IgD-negative memory B cell (primary cell): ENCODE results near the gene DUSP19. TPM values are rescaled to one million over a fixed set of nuclear protein-coding genes. Genes with fewer than 3 reads are reported as not detected.
"Not testable (repeated sequence)": the region's sequence is repeated elsewhere in the genome, so short reads cannot be mapped to it uniquely, and the experiment has no call there.

Source experiments
- H3K27ac Mint-ChIP-seq, 3 donors: one replicate each; pipeline ENCODE4 v1.8.0; 2020 to 2022; ENCODE audit warnings: mild to moderate bottlenecking in 3 of 3, mixed read lengths in 3 of 3, moderate library complexity in 1 of 3
- H3K27me3 Mint-ChIP-seq: one replicate; pipeline ENCODE4 v1.8.0; 2021; ENCODE audit warnings: mixed read lengths
- H3K36me3 Mint-ChIP-seq: one replicate; pipeline ENCODE4 v1.8.0; 2020; ENCODE audit warnings: mild to moderate bottlenecking, mixed read lengths
- H3K4me1 Mint-ChIP-seq, 3 donors: one replicate each; pipeline ENCODE4 v1.8.0; 2020 to 2022; ENCODE audit warnings: mixed read lengths in 3 of 3, mild to moderate bottlenecking in 1 of 3
- H3K4me3 Mint-ChIP-seq, 4 donors: one replicate each; pipeline ENCODE4 v1.8.0; 2020 to 2022; ENCODE audit warnings: mild to moderate bottlenecking in 4 of 4, mixed read lengths in 4 of 4, moderate library complexity in 3 of 4
- H3K9me3 Mint-ChIP-seq, 3 donors: one replicate each; pipeline ENCODE4 v1.8.0; 2020 to 2021; ENCODE audit warnings: mixed read lengths in 3 of 3, mild to moderate bottlenecking in 1 of 3
- polyA plus RNA-seq: library from polyadenylated mRNA; unstranded; fragments of 300-500 nt; fragmentation: Illumina TruSeq; gene quantifications from one replicate; pipeline ENCODE4 v1.2.3, GENCODE V29; 2021

DUSP19 gene
- polyA plus RNA-seq = 0.50 TPM

GRCh38 chr2:183078464-183079138 lies at the start of gene DUSP19:
Gene DUSP19 (plus strand): TSS chr2:183078747. CDS start chr2:183078934, 187 bp downstream.
- no peaks in the 10 kb centered on the region for H3K36me3 Mint-ChIP-seq
- no peaks in the 10 kb centered on the region for H3K9me3 Mint-ChIP-seq
- peak within 1 kb of the TSS; percentile 92 to 99 (median 98) for H3K4me3 Mint-ChIP-seq
- peaks cover 0 to 12% (median 7%) of the 10 kb centered on the region in 3 donors for H3K4me1 Mint-ChIP-seq
- H3K27me3 Mint-ChIP-seq = peaks cover 2% of the 10 kb centered on the region
- H3K27ac Mint-ChIP-seq = peak within 1 kb of the TSS; percentile 4 to 84 (median 75)

GRCh38 chr2:183029219-183029618 lies 49.3 kb upstream of the DUSP19 start:
- H3K4me1 Mint-ChIP-seq = no peaks in the 10 kb centered on the region
- peaks cover 46% of the 10 kb centered on the region for H3K27me3 Mint-ChIP-seq
- no peak overlapping the region for H3K27ac Mint-ChIP-seq
- no peak overlapping the region for H3K4me3 Mint-ChIP-seq
- H3K36me3 Mint-ChIP-seq = no peaks in the 10 kb centered on the region
- H3K9me3 Mint-ChIP-seq = no peaks in the 10 kb centered on the region

GRCh38 chr2:183031911-183032794 lies 46.4 kb upstream of the DUSP19 start:
- H3K4me1 Mint-ChIP-seq = peaks cover 7 to 16% (median 13%) of the 10 kb centered on the region in 3 donors
- H3K27ac Mint-ChIP-seq = no peak overlapping the region
- no peaks in the 10 kb centered on the region for H3K9me3 Mint-ChIP-seq
- peaks cover 46% of the 10 kb centered on the region for H3K27me3 Mint-ChIP-seq
- H3K4me3 Mint-ChIP-seq = no peak overlapping the region
- no peaks in the 10 kb centered on the region for H3K36me3 Mint-ChIP-seq

DNA sequence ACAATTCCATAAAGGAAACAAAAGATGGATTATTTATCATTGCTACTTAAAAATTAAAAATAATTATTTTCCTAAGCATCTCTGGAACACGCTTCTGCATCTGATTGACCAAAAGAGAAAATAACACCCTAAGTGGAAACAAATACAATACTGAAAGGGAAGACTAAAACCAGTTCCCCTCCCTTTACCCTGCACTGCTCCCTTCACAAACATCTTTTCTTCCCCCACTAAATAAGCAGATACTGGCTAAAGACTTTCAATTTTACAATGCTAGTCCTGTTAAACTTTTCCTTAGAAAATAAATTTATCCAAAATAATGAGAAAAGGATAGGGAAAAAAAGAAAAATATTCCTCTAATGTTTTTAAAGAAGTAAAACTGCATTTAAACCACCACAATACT lies 44.6 kb upstream of the DUSP19 start:
- Mint-ChIP-seq H3K9me3 (peaks cover 0 to 2% (median 0%) of the 10 kb centered on the region in 3 donors), H3K27me3 (peaks cover 45% of the 10 kb centered on the region), H3K4me1 (peaks cover 11 to 21% (median 17%) of the 10 kb centered on the region in 3 donors), H3K4me3 (no peak overlapping the region), H3K36me3 (no peaks in the 10 kb centered on the region), H3K27ac (no peak overlapping the region)

DNA sequence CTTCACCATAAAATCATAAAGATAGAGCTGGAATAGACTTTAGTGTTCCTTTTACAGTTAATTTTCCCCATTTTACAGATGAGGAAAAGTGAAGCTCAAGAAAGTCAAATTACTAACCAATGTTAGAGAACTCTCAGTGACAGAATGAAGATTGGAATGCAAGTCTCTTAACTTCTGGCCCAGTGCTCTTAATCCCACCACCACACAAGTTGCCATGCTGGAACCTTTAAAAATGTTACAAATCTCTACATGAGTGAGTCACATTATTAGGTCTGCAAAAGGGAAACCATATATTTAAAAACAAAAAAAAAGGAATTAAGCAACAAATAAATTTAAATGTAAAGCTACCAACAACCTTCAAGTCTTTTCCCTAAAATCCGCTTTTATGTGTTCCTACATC lies 43.7 kb upstream of the DUSP19 start:
- H3K4me1 Mint-ChIP-seq = peaks cover 12 to 30% (median 21%) of the 10 kb centered on the region in 3 donors
- H3K36me3 Mint-ChIP-seq = no peaks in the 10 kb centered on the region
- peaks cover 0 to 4% (median 0%) of the 10 kb centered on the region in 3 donors for H3K9me3 Mint-ChIP-seq
- no peak overlapping the region for H3K4me3 Mint-ChIP-seq
- H3K27ac Mint-ChIP-seq = no peak overlapping the region
- peaks cover 47% of the 10 kb centered on the region for H3K27me3 Mint-ChIP-seq

DNA sequence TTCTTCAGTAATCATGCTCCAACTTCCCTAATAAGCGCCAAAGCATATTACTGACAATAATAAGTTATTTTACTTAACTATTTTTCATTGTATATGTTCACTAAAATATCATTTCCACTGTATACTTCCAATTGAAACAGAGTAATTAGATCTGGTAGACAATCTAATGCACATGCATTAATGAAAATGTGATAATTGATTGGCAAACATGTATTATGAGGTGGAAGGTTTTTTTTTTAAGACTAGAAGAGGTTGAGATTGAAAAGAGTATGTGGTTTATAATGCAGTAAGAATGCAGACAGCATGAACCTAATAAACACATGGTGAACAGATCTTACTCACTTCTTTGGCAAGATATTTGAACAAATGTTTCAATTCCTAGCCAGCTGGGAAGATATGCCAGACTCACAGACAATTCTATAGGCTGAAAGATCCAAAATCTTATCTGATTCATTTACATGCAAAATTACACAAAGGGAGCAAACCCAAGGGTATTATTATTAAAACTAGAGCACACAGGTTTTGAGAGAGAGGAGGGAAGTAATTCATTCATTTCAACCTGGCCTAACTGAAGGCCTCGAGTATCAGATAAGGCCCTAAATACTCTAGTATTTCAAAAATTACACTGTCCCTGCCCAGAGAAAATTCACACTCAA lies 43.1 kb upstream of the DUSP19 start:
- Mint-ChIP-seq H3K36me3 (no peaks in the 10 kb centered on the region), H3K9me3 (peaks cover 0 to 4% (median 0%) of the 10 kb centered on the region in 3 donors), H3K4me3 (peak overlapping the region in 1 of 4 donors; percentile 42), H3K27me3 (peaks cover 50% of the 10 kb centered on the region), H3K27ac (no peak overlapping the region), H3K4me1 (peaks cover 12 to 33% (median 21%) of the 10 kb centered on the region in 3 donors)

- Mint-ChIP-seq H3K4me1 (peaks cover 12 to 33% (median 21%) of the 10 kb centered on the region in 3 donors), H3K4me3 (peak overlapping the region in 2 of 4 donors; percentile 2 to 42), H3K27me3 (peaks cover 47% of the 10 kb centered on the region), H3K27ac (peak overlapping the region; percentile 15 to 92 (median 40)), H3K9me3 (peaks cover 0 to 4% (median 0%) of the 10 kb centered on the region in 3 donors), H3K36me3 (no peaks in the 10 kb centered on the region)
Measured at GRCh38 chr2:183035954-183036669, 42.4 kb upstream of the DUSP19 start.

DNA sequence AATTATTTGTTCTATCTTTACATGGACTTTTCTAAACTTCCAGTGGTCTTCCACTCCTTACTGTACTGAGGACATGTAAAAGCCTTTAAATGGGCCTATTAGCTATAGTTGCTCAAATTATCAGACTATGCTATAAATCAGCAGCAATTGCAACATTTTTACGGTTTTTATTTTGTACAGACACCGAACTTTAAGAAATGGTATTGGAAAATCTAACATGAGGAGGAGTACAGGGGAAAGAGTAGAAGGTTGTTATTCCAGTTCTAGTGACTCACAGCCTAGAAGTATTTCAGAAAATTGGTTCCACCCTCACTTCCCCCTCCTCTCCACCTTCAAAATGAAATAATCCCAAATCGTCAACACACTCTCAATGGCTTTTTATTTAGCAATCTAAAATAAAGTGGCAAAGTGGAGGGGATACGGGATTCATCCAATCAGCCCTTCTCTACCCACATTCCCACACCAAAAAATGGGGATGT lies 41.4 kb upstream of the DUSP19 start:
- peaks cover 0 to 4% (median 0%) of the 10 kb centered on the region in 3 donors for H3K9me3 Mint-ChIP-seq
- H3K27ac Mint-ChIP-seq = peak overlapping the region in 1 of 3 donors; percentile 40
- peaks cover 46% of the 10 kb centered on the region for H3K27me3 Mint-ChIP-seq
- H3K36me3 Mint-ChIP-seq = no peaks in the 10 kb centered on the region
- peaks cover 12 to 33% (median 21%) of the 10 kb centered on the region in 3 donors for H3K4me1 Mint-ChIP-seq
- peak overlapping the region; percentile 10 to 81 (median 28) for H3K4me3 Mint-ChIP-seq

GRCh38 chr2:183037553-183038340 lies 40.8 kb upstream of the DUSP19 start:
- peak overlapping the region; percentile 21 to 81 (median 31) for H3K4me3 Mint-ChIP-seq
- peaks cover 12 to 33% (median 21%) of the 10 kb centered on the region in 3 donors for H3K4me1 Mint-ChIP-seq
- peak overlapping the region in 1 of 3 donors; percentile 40 for H3K27ac Mint-ChIP-seq
- peaks cover 0 to 4% (median 0%) of the 10 kb centered on the region in 3 donors for H3K9me3 Mint-ChIP-seq
- H3K36me3 Mint-ChIP-seq = no peaks in the 10 kb centered on the region
- peaks cover 47% of the 10 kb centered on the region for H3K27me3 Mint-ChIP-seq

- H3K4me1 Mint-ChIP-seq = peaks cover 12 to 33% (median 21%) of the 10 kb centered on the region in 3 donors
- H3K27ac Mint-ChIP-seq = peak within 1 kb of the TSS in 2 of 3 donors; percentile 10 to 40
- peak within 1 kb of the TSS; percentile 65 to 85 (median 75) for H3K4me3 Mint-ChIP-seq
- H3K27me3 Mint-ChIP-seq = peaks cover 44% of the 10 kb centered on the region
- H3K36me3 Mint-ChIP-seq = no peaks in the 10 kb centered on the region
- H3K9me3 Mint-ChIP-seq = peaks cover 0 to 4% (median 0%) of the 10 kb centered on the region in 3 donors
Measured at GRCh38 chr2:183038341-183039300, 39.9 kb upstream of the DUSP19 start, which contains the start of gene NCKAP1. Gene NCKAP1 (minus strand): TSS chr2:183038457. CDS start chr2:183038099, 358 bp downstream.

DNA sequence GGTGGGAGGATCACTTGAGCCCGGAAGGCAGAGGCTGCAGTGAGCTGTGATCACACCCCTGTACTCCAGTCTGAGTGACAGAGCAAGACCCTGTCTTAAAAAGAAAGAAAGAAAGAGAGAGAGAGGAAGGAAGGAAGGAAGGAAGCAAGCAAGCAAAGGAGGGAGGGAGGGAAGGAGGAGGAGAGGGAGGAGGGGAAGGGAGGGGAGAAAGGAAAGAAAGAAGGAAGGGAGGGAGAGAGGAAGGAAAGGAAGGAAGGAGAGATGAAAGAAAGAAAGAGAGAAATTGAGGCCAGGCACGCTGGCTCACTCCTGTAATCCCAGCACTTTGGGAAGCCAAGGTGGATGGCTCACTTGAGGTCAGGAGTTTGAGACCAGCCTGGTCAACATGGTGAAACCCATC lies 37.9 kb upstream of the DUSP19 start:
- Mint-ChIP-seq H3K9me3 (peaks cover 0 to 4% (median 0%) of the 10 kb centered on the region in 3 donors), H3K4me3 (no peak overlapping the region), H3K4me1 (peaks cover 11 to 30% (median 18%) of the 10 kb centered on the region in 3 donors), H3K27me3 (peaks cover 55% of the 10 kb centered on the region), H3K36me3 (no peaks in the 10 kb centered on the region), H3K27ac (no peak overlapping the region)

DNA sequence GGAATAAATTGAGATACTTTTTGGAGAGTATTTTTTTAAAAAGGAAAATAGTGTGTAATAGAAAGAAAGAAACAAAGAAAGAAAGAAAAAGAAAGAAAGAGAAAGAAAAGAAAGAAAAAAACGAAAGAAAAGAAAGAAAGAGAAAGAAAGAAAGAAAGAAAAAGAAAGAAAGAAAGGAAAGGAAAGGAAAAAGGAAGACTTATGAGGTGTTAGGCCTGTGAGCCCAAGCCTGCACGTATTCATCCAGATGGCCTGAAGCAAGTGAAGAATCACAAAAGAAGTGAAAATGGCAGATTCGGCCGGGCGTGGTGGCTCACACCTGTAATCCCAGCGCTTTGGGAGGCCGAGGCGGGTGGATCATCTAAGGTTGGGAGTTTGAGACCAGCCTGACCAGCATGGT lies 35.0 kb upstream of the DUSP19 start:
- peaks cover 53% of the 10 kb centered on the region for H3K27me3 Mint-ChIP-seq
- H3K9me3 Mint-ChIP-seq = not testable (repeated sequence)

More for the DNA sequence above, 35.0 kb upstream of the DUSP19 start:
- H3K4me3 Mint-ChIP-seq, H3K27ac Mint-ChIP-seq, H3K36me3 Mint-ChIP-seq: not testable (repeated sequence)
- peaks cover 5 to 15% (median 7%) of the 10 kb centered on the region in 3 donors for H3K4me1 Mint-ChIP-seq
